CMK (cell line): Measurements from ENCODE around the gene ABR.
"Not testable (repeated sequence)": the region's sequence is repeated elsewhere in the genome, so short reads cannot be mapped to it uniquely, and the experiment has no call there.

Source experiments
- DNase-seq: peaks from one replicate; pipeline ENCODE4 v3.0.0-alpha.2; 2010; ENCODE audit warnings: low read depth

ABR gene

GRCh38 chr17:1008008-1008761 is 171.6 kb downstream of the ABR start:
- no peak for DNase-seq

- no peak for DNase-seq
Observed at GRCh38 chr17:1007310-1008007, 172.3 kb downstream of the ABR start.

- DNase-seq, result no peak
Observed at GRCh38 chr17:1006054-1006453, 173.7 kb downstream of the ABR start.

- no peak for DNase-seq
Observed at GRCh38 chr17:1005361-1005946, 174.3 kb downstream of the ABR start.

GRCh38 chr17:1004769-1005295 is 174.9 kb downstream of the ABR start:
- DNase-seq, result no peak

- DNase-seq, result no peak
Observed at GRCh38 chr17:1003972-1004768, 175.6 kb downstream of the ABR start.

GRCh38 chr17:1003633-1003971 is 176.2 kb downstream of the ABR start:
- DNase-seq, result no peak

GRCh38 chr17:1002771-1003555 is 176.8 kb downstream of the ABR start:
- no peak for DNase-seq

- no peak for DNase-seq
Observed at GRCh38 chr17:1002412-1002753, 177.4 kb downstream of the ABR start.

- no peak for DNase-seq
Observed at GRCh38 chr17:1001640-1002411, 178.0 kb downstream of the ABR start.

GRCh38 chr17:1000597-1001461 is 179.0 kb downstream of the ABR start:
- DNase-seq, result no peak

GRCh38 chr17:998111-998510 is 181.7 kb downstream of the ABR start:
- DNase-seq, result no peak

- DNase-seq, result peak; percentile 67
Observed at GRCh38 chr17:996554-997344, 183.0 kb downstream of the ABR start, which contains the start of gene TIMM22. Gene TIMM22 (plus strand): TSS chr17:997129. CDS start chr17:997143, 14 bp downstream.

GRCh38 chr17:995324-995723 is 184.5 kb downstream of the ABR start:
- not testable (repeated sequence) for DNase-seq

- DNase-seq, result no peak
Observed at GRCh38 chr17:992933-993332, 186.8 kb downstream of the ABR start.

- DNase-seq, result no peak
Observed at GRCh38 chr17:988561-988960, 191.2 kb downstream of the ABR start.

- no peak for DNase-seq
Observed at GRCh38 chr17:987931-988330, 191.8 kb downstream of the ABR start.

GRCh38 chr17:986322-986929 is 193.4 kb downstream of the ABR start:
- DNase-seq, result no peak
